Activated effector memory CD4-positive, alpha-beta T cell treated with anti-CD3 and anti-CD28 coated beads, Interleukin-2, amount 50 U/mL, for 16 hours (primary cell): Measurements from ENCODE around the gene CEP72.
A peak's percentile ranks its signal among the peaks of the same experiment; 100 is the strongest.
"Not testable (repeated sequence)": the region's sequence is repeated elsewhere in the genome, so short reads cannot be mapped to it uniquely, and the experiment has no call there.

Experiments used
- DNase-seq: peaks from one replicate; pipeline ENCODE4 v3.0.0-alpha.2; 2020

Gene CEP72

DNA sequence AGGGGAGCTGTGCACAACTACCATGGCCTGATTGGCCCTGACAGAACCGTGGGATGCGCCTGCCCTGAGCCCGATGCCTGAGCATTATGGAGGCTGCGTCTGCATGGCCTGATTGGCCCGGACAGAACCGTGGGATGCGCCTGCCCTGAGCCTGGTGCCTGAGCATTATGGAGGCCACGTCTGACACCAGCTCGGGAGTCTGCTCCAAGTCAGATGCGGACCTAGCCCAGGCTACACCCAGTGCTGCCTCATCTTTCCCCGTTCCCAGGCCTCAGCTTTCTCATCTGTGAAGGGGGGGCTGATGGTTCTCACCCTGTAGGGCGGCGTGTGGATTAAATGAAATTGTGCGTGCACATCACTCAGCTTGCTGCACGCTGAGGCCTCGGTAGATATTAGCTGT, 7.3 kb downstream of the CEP72 start:
- no peak for DNase-seq

DNA sequence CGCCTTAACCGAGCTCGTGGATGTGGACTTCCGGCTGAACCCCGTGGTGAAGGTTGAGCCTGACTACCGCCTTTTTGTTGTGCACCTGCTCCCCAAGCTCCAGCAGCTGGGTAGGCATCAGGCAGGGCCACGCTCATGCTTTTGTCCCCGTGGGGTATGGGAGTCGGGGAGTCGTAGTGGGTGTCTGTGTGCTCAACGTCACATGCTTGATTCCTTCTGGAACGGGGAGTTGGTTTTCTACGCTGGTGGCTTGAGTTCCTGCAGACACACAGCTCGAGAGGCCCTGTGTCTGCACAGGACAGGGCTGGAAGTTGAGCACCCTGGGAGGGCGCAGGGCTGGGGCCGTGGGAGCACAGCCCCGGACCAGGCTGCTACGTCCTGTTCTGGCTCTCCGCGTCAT, 8.0 kb downstream of the CEP72 start:
- no peak for DNase-seq

DNA sequence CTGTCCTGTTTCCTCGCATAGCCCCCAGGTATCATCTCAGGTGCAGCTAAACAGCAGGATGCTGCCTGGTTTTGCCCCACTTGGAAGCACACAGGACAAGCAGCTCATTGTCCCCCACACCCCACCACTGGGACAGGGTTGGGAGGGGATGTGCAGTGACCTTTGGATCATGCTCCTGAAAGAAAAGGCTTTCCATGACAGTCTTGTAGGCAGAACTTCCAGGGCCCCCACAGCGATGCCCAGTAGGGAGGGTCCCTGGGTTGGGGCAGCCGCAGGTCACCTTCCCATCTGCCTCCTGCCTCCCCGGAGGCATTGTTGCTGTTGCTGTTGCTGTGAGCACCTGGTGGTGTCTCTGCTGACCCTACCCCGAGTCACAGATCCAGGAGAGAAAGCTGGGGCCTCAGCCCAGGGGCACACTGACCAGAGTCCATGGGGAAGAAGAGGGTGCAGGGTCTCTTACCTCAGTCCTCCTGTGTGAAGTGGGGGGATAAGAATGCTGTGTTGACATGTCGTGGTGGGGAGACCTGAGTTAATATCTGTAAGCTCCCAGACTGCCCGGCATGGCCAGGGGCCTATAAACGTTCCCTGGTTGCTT, 8.5 kb downstream of the CEP72 start:
- DNase-seq = no peak

DNA sequence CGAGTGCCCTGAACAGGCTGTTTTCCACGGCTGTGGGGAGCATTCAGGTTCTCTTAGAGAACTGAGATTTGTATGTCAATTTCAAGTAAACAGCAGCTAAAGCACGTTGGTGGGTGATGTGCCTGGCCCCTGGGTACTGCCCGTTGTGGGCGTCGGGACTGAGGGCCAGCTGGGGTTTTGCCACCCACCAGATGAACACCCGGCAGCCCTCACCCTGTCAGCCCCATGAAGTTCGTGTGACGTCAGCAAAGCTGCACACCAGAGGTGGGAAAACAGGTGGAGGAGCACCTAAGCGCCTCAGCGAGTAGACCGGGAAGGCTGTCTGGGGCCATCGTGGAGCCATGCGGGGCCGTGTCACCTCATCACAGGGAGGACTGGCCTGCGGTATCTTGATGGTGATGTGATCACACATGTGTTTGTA, 9.2 kb downstream of the CEP72 start:
- DNase-seq = no peak

DNA sequence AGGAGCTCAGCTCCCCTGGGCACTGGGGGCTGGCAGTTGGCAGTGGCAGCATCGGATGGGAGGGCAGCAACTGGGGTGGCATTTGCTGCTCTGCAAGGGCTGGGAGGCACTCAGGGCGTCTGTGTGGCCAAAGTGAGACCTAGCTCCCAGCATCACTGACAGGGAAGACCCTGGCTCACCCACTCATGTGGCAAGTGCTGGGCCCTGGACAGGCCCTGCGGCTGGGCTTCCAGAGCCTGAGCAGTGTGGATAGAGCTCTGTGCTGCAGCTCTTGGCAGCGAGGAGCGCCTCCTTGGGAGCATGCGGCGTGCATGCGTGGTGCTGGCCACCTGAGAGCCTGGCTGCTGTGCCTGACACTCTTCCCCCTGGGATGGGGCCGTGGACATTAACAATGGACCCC, 10.2 kb downstream of the CEP72 start:
- no peak for DNase-seq

DNA sequence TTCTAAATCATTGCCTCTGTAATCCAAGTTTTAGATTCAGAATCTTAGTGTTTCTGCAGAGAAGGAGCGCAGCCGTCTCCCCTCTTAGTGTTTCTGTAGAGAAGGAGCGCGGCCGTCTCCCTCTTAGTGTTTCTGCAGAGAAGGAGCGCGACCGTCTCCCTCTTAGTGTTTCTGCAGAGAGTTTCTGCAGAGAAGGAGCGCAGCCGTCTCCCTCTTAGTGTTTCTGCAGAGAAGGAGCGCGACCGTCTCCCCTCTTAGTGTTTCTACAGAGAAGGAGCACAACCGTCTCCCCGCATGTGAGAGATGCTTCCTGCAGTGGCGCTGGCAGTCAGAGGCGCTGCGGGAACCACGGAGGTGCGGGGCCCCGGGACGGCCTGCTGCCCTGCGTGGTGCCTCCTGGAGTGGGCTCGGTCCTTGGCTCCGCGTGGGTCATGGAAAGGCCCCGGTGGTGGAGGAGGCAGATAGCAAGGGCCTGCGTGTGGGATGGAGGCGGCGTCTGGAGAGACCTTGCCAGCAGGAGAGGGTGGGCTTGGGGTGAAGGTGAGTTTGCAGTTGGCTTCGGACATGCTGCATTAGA, 10.9 kb downstream of the CEP72 start:
- DNase-seq = no peak

DNA sequence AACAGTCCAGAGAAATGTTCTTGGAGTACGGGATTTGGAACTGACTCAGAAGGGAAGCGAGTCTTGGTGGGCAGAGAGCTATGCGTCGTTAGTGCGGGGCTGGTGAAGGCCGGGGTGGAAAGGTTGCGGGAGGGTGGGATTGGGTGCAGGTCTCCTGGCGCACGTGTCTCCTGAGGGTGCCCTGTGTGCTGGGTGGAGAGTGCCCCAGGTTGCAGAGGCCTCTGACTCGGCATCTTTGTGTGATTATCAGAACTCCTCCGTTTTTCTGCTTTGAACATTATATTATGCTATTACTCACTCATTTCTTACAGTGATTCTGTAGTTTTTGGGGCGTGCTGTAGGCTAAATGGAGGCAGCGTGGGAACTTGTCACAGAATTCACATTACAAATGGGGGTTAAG, 11.4 kb downstream of the CEP72 start:
- DNase-seq = no peak

DNA sequence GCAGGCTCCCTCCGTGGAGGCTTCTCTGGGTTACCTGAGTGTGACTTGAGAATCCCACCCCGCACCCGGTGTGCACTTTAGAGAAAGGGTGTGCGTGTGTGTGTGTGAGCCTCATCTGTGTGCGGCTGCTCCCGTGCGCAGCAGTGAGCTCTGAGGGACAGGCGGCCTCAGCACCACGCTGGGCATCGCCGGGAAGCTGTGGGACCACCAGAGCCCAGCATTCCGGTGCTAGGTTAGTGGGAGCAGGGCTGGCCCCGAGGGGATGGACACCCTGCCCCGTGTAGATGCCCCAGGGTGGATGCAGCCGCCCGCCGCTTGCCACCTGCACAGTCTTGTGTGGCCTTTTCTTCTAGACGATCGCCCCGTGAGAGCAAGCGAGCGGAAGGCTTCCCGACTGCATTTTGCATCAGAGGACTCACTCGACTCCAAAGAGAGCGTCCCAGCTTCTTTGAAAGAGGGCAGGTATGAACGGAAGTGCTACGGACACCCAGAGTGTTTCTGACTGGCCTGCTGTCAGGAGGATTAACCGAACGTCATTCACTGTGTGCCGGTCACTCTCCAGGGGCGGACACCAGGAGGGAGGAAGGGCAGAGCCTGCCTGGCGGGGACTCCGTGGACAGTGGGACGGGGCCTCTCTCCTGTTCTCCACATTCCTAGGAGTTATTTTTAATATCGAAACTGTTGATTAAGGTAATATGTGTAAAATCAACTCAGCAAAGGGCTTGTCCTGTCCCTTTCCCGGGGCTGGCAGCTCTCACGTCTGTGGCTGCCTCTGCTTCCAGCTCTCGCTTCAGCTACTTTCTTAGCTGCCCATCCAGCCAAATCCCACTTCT, 12.2 kb downstream of the CEP72 start:
- no peak for DNase-seq

DNA sequence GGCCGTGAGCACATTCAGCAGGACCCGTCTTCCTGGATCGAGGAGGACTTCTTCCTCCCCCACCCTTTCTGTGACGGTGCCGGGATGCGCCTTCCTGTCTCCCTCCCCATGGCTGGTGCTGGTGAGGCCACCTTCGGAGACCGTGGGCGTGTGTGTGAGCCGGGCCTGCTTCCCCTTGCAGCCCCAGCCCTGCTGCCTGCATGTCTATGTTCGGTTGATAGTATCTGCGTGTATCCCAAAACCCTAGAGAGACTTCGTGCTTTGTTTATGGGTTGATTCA, 12.8 kb downstream of the CEP72 start:
- no peak for DNase-seq

DNA sequence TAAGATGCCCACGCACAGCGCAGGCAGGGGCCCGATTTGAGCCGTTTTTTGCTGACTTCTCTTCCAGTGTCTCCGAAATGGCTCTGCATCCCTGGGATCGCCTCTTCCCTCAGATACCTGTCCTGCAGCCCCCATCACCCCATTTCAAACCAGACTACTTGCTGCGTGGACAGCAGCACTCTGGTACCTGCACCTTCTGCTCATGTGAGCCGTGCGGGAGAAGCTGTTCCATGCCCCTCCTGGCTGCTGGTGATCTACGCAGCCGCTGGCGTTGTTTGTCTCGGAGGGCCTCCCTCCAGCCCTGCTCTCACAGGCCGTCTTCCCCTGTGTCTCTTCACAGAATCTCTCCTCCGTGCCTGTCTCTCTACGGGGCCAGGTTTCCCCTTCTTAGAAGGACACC, 13.4 kb downstream of the CEP72 start:
- DNase-seq = no peak

DNA sequence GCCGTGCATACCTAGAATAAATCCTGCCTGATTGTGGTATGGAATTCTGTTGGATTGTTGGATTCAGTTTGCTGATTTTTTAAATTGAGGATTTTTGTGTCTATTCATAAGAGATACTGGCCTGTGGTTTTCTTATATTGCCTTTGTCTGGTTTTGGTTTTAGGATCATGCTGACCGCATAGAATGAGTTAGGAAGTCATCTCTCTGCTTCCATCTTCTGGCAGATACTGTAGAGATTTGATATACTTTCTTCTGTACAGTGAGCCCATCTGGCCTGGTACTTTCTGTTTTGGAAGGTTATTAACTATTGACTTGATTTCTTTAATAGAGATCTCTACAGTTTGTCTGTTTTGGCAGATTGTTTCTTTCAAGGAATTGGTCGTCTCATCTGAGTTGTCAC, 14.7 kb downstream of the CEP72 start:
- DNase-seq = no peak

DNA sequence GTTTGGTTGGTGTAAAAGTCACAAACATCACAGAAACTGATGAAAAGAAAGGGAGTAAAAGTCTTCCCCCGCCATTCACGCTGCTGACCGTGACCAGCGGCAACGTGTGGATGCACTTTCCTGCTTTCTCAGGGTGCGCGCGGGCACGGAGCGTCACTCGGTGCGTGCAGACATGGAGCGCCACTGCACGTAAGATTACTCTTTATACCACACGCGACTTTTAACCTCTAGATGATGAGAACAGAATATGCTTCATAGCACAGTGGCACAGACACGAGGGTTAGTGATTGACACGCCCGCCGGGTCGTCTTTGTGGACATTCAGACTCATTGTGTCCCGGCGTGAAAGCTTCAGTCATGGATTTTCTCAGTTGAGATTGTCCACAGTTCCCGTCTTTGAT, 15.7 kb downstream of the CEP72 start:
- no peak for DNase-seq

DNA sequence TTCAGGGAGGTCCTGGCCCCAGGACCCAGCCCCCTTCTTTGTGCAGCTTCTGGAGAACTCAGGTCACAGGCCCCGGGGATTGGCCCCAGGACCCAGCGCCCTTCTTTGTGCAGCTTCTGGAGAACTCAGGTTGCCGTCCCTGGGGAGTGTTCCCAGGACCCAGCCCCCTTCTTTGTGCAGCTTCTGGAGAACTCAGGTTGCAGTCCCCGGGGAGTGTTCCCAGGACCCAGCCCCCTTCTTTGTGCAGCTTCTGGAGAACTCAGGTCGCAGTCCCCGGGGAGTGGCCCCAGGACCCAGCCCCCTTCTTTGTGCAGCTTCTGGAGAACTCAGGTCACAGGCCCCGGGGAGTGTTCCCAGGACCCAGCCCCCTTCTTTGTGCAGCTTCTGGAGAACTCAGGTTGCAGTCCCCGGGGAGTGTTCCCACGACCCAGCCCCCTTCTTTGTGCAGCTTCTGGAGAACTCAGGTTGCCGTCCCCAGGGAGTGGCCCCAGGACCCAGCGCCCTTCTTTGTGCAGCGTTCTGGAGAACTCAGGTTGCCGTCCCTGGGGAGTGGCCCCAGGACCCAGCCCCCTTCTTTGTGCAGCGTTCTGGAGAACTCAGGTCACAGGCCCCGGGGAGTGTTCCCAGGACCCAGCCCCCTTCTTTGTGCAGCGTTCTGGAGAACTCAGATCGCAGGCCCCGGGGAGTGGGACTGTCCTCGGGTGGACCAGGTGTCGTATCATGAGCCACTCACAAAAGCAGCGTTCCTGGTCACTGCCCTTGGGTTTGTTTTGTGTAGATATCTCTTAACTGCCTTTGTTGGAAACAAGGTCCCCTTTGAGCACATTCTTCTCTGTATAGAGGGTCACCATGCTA, 16.4 kb downstream of the CEP72 start:
- DNase-seq = not testable (repeated sequence)

DNA sequence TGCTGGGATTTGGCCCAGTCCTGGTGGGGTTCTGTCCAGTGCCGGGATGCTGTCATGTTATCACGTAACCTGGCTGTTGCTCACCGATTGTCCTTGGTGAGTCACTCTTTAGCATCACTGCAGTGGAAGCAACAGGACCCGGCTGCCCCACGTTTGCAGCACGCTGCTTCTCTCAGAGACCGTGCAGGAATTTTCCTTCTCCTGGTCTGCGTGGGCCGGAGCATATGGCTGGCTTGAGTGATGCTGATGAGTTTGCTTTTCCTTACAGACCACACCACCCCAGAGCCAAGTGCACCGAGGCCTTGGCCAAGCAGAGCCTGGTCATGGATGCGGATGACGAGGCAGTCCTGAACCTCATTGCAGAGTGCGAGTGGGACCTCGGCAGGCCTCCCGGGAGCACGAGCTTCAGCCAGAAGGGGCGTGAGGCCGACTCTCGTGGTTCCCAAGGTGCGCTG, 21.4 kb downstream of the CEP72 start:
- DNase-seq = peak; percentile 53

DNA sequence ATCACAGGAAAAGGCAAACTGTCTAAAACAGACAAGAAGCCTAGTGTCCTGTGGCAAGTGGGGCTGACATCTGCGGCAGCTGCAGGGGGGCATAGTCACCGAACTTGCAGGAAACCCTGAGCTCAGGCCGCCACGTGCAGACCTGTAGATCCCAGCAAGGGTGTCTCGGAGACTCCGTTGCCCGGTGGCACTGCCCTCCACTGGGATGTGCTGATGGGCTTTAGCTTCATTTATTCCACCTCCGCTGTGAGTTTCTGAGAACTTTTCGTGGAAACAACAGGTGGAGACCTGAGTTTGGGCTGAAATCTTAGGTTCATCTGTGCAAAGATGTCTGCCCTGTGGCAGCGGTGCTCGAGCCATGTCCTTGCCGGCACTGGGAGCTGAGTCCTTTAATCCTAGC, 22.1 kb downstream of the CEP72 start:
- DNase-seq = peak; percentile 53

DNA sequence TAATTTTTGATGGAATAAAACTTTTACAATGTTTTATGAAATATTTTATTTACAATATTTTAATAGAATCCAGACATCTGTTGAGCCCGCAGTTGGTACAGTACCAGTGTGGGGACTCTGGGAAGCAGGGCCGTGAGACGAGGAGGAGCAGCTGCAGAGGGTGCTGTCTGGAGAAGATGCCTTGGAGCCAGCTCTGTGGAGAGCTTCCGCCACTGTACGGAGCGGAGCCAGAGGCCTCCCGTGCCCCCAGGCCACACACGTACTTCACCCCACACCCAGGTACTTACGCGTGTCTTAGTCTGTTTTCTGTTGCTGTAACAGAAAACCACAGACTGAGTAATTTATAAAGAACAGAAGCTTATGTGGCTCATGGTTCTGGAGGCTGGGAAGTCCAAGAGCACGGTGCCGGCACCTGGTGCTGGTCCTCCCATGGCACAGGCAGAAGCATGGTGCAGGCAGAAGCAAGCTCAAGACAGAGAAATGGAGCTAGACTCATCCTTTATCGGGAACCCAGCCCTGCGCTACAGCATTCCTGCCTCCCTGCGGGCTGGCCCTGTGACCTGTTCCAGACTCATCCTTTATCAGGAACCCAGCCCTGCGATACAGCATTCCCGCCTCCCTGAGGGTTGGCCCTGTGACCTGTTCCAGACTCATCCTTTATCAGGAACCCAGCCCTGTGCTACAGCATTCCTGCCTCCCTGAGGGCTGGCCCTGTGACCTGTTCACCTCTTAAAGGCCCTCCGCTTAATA, 23.3 kb downstream of the CEP72 start:
- DNase-seq = peak; percentile 41

DNA sequence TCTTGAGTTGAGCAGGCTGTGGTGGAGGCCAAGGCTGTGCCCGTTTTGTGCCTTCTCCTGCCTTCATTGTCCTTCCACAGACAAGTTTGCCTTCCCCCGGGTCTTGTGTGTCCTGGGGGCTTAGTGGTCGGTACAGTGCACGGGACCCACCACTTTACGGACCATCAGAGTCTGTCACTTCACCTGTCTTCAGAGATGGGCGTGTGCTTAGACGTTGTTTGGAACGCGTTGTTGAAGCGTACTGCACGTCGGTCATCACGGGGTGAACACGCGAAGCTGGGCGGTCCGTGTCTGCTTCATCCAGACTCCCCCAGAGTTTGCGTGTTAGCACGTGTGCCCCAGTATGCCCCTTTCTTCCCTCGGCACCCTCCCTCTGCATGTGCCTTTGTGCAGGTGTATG, 24.8 kb downstream of the CEP72 start:
- peak; percentile 59 for DNase-seq

DNA sequence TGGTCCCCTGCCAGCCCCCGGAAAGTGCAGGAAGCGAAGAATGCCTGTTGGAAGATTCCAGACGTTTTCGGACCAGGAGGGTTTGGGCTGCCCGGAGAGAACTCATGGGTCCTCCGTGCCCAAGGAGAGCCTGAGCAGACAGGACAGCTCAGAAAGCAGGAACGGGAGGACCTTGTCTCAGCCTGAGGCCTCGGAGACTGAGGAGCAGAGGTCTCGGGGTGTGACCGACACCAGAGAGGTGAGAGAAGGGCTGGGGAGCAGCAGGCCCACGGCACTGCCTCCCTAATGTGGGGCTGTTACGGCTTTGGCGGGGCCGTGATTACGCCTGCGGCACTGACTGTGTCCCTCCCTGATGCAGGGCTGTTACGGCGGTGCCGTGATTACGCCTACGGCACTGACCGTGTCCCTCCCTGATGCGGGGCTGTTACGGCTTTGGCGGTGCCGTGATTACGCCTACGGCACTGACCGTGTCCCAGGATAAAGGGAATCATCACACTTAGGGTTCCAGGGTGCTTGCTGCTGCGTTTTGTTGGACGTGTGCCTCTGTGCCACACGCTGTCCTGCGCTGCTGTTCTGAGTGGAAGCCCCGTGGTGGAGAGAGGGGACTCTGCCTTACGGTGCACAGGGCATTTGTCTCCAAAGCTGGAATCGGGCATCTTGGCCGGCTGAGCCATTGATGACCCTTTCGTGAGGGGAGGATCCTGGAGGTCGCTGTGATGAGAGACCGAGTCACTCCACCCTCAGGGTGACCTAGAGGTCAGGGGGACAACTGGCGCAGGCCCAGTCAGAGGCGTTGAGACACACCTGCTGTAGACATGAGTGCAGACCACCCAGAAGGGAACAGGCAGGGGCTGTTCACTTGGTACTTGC, 25.7 kb downstream of the CEP72 start:
- DNase-seq = peak; percentile 54

DNA sequence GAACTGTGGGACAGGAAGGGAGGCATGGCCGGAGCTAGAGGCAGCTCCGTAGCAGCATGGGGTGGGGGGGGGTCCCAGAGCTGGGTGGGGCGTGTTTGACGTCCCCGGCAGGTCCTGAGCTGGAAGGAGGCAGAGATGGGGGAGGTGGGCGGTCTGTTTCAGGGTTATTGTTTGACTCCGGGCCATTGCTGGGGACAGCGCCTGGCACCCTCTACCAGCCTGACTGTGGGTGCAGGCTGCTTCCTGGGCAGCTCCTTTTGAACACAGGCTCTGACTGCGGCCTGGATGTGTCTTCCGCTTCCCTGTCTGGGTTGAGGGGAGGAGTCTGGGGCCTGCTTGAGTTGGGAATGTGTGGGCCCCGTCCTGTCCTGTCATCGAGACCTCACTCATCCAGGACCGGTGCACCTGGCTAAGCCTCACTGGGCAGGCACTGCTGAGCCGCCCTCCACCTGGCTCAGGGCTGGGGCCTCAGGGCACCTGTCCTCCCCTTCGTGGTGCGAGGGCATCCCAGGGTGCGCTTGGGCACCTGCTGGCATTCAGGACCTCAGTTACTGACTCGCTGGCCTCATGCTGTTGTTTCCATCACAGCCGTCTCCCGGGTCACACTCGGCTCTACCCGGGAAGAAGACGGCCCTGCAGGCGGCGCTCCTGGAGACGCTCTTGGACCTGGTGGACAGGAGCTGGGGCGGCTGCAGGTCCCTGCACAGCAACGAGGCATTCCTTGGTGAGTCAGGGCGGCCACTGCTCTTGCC, 26.5 kb downstream of the CEP72 start:
- peak; percentile 42 for DNase-seq

DNA sequence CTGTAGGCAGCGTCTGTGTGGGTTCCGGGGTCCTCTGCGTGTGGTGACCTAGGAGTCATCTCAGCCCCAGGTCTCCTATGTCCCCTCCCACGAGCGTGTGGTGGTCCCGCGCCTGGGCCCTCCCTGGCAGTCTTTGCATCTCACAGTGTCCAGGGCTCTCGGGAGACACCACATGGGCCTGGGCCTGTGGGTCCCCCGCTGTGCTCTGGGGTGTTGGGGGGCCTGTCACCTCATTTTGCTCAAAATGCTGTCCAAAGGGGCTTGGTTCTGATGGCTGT, 27.1 kb downstream of the CEP72 start:
- DNase-seq = peak; percentile 53

DNA sequence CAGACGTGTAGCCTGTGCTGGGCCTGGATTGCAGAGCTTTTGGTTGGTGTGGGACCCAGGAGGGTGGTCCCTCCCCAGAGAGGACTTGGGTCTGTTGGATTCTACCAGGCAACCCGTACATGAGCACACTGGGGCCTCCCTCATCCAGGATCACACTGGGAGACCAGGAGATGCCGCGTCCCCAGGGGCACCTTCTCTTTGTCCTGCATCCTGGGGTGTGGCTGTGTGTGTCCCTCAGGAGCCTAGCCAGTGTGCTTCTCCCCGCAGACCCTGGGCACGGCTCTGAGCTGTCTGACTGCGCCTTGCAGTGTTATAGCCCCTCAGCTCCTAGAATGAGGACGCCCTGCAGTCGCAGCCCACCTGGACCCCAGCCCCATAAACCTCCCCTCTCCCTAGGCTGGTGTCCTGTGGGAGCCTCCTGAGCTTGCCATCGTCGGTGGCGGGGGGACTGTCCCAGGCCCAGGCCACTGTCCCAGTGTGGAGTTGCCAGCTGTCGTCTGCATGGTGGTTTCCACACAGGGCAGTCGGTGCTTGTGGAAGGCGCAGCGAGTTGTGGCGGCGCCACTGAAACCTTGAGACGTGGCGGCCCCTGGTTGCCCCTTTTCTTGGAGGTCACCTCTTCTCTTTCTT, 27.6 kb downstream of the CEP72 start:
- DNase-seq = peak; percentile 57
